ENCODE measurements around the gene GINS3.
"Not testable (repeated sequence)": the region's sequence is repeated elsewhere in the genome, so short reads cannot be mapped to it uniquely, and the experiment has no call there.

Gene GINS3

DNA sequence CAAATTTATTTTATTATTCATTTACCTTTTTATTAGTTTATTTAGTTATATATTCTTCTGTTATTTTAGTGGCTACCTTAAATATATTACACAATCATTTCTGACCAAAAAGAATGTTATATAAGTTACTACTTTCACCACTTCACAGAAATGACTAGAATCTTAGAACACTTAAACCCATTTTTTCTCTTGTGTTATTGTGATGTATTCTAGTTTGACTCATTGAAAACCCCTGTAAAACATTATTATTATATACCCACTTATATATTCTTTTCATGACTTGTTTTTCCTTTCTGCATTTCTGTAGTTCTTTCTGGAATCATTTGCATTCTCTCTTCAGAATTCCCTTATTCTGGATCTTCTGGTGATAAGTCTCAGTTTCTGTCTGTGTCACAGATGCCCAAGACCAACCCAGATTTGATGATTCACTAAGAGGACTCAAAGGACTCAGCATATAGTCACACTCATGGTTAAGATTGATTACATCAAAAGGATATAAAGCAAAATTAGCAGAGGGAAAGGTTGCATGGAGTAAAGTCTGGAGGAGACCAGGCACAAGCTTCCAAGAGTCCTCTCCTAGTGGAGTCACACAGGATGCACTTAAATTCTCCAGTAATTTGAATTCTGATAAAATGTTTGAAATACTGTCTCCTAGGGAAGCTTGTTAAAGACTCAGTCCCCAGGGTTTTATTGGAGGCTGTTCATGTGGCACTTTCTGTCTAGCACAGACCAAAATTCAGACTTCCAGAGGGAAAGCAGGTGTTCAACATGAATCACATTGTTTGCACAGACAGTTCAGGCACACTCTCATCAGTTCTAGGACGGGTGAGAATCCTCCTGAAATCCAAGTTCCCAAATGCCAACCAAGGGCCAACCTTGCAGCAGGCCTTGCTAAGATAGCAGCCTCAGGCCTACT is 7.7 kb downstream of the GINS3 start:
- no peaks in the 10 kb centered on the region for H3K9me3 ChIP-seq (ENCODE audit: insufficient read depth, low read length)
- no peak overlapping the region for H3K4me2 ChIP-seq (ENCODE audit: low read length)
- no peak for TF ChIP-seq EZH2phosphoT487 (IDR thresholded peaks at IDR 0.05; ENCODE audit: low read depth)
- TF ChIP-seq, protein P1, sequence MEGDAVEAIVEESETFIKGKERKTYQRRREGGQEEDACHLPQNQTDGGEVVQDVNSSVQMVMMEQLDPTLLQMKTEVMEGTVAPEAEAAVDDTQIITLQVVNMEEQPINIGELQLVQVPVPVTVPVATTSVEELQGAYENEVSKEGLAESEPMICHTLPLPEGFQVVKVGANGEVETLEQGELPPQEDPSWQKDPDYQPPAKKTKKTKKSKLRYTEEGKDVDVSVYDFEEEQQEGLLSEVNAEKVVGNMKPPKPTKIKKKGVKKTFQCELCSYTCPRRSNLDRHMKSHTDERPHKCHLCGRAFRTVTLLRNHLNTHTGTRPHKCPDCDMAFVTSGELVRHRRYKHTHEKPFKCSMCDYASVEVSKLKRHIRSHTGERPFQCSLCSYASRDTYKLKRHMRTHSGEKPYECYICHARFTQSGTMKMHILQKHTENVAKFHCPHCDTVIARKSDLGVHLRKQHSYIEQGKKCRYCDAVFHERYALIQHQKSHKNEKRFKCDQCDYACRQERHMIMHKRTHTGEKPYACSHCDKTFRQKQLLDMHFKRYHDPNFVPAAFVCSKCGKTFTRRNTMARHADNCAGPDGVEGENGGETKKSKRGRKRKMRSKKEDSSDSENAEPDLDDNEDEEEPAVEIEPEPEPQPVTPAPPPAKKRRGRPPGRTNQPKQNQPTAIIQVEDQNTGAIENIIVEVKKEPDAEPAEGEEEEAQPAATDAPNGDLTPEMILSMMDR (IDR thresholded peaks at IDR 0.05; ENCODE audit: low read depth, low read length) = no peak
- peaks cover 3% of the 10 kb centered on the region for H3K79me2 ChIP-seq (ENCODE audit: low read length)
- peaks cover 18% of the 10 kb centered on the region for H3K36me3 ChIP-seq (replicated peaks; ENCODE audit: low read depth, low read length)
- no peaks in the 10 kb centered on the region for H4K20me1 ChIP-seq (ENCODE audit: insufficient read depth, low read length)
- H3K9ac ChIP-seq (ENCODE audit: low read length) = no peak overlapping the region
- no peaks in the 10 kb centered on the region for H3K4me1 ChIP-seq (ENCODE audit: low read length)
- H3K27me3 ChIP-seq (ENCODE audit: low read depth, low read length) = no peaks in the 10 kb centered on the region
- H3K4me3 ChIP-seq (ENCODE audit: low read length) = no peak overlapping the region
- H3K27ac ChIP-seq (ENCODE audit: low read length) = no peak overlapping the region
- no peak overlapping the region for H2AFZ ChIP-seq (ENCODE audit: low read depth, low read length)

DNA sequence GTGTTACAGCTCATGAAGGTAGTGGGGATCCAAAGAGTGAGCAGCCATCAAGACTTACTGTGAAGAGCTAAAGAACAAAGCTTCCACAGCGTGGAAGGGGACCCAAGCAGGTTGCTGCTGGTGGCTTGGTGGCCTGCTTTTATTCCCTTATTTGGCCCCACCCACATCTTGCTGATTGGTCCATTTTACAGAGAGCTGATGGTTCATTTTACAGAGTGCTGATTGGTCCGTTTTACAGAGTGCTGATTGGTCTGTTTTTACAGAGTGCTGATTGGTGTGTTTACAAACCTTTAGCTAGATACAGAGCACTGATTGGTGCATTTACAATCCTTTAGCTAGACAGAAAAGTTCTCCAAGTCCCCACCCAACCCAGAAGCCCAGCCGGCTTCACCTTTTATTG is 9.0 kb downstream of the GINS3 start:
- H3K27ac ChIP-seq (ENCODE audit: low read length); H3K79me2 ChIP-seq (ENCODE audit: low read length); H4K20me1 ChIP-seq (ENCODE audit: insufficient read depth, low read length); H3K4me1 ChIP-seq (ENCODE audit: low read length); H2AFZ ChIP-seq (ENCODE audit: low read depth, low read length); H3K9ac ChIP-seq (ENCODE audit: low read length); H3K9me3 ChIP-seq (ENCODE audit: insufficient read depth, low read length); H3K27me3 ChIP-seq (ENCODE audit: low read depth, low read length); H3K4me3 ChIP-seq (ENCODE audit: low read length); H3K4me2 ChIP-seq (ENCODE audit: low read length): not testable (repeated sequence)
- peaks cover 18% of the 10 kb centered on the region for H3K36me3 ChIP-seq (replicated peaks; ENCODE audit: low read depth, low read length)

DNA sequence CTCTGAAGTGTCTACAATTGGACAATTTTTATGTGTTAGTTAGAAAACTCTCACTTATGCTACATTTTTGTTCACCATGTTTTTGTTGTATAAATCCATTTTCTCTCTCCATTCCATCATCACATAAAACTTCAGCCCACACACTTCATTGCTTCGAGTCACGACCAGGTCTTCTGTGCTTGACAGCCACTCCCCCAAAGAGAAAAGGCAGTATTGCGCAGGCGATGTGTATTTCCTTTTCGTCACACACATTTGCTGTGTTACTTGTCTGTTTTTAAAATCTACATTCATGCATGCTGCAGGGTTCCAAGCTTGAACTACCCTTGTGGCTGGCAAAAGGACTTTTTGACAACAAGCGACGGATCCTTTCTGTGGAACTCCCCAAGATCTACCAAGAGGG is 10.5 kb downstream of the GINS3 start:
- no peaks in the 10 kb centered on the region for H3K4me1 ChIP-seq (ENCODE audit: low read length)
- H3K4me3 ChIP-seq (ENCODE audit: low read length) = no peak overlapping the region
- H3K27ac ChIP-seq (ENCODE audit: low read length) = no peak overlapping the region
- no peaks in the 10 kb centered on the region for H3K27me3 ChIP-seq (ENCODE audit: low read depth, low read length)
- H3K9me3 ChIP-seq (ENCODE audit: insufficient read depth, low read length) = no peaks in the 10 kb centered on the region
- H3K4me2 ChIP-seq (ENCODE audit: low read length) = no peak overlapping the region
- peaks cover 18% of the 10 kb centered on the region for H3K36me3 ChIP-seq (replicated peaks; ENCODE audit: low read depth, low read length)
- no peaks in the 10 kb centered on the region for H4K20me1 ChIP-seq (ENCODE audit: insufficient read depth, low read length)
- H3K79me2 ChIP-seq (ENCODE audit: low read length) = peaks cover 3% of the 10 kb centered on the region
- H2AFZ ChIP-seq (ENCODE audit: low read depth, low read length) = no peak overlapping the region
- TF ChIP-seq, protein P1 (IDR thresholded peaks at IDR 0.05; ENCODE audit: low read depth, low read length) = no peak
- TF ChIP-seq EZH2phosphoT487 (IDR thresholded peaks at IDR 0.05; ENCODE audit: low read depth) = no peak
- no peak overlapping the region for H3K9ac ChIP-seq (ENCODE audit: low read length)

DNA sequence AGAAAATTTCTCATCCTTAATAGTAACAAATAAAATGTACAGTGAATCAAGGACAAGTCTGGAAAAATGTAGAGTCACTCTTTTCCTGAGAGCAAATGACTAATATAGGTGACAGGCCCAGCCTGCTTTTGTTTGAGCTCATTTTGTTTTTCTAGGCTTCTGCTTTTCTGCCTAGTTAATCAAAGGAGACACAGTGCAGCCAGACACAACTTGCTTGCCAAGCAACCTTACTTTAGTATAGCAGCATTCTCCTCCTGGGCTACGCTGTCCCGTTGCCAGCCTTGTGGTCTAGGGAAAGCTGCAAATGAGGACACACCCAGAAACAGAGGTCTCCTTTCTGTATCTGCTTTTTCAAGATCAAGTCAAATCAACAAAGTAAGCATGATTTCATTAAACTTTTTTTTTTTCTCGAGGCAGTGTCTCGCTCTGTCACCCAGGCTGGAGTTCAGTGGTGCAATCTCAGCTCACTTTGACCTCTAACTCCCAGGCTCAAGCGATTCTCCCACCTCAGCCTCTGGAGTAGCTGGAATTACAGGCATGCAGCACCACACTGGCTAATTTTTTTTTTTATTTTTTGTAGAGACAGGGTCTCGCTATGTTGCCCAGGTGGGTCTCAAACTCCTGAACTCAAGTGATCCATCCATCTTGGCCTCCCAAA is 17.2 kb downstream of the GINS3 start:
- no peak overlapping the region for H3K4me2 ChIP-seq (ENCODE audit: low read length)
- H3K9ac ChIP-seq (ENCODE audit: low read length) = no peak overlapping the region
- no peaks in the 10 kb centered on the region for H3K27me3 ChIP-seq (ENCODE audit: low read depth, low read length)
- no peak overlapping the region for H3K27ac ChIP-seq (ENCODE audit: low read length)
- no peak overlapping the region for H2AFZ ChIP-seq (ENCODE audit: low read depth, low read length)
- no peaks in the 10 kb centered on the region for H3K4me1 ChIP-seq (ENCODE audit: low read length)
- H3K9me3 ChIP-seq (ENCODE audit: insufficient read depth, low read length) = no peaks in the 10 kb centered on the region
- TF ChIP-seq, protein P1 (IDR thresholded peaks at IDR 0.05; ENCODE audit: low read depth, low read length) = no peak
- no peak for TF ChIP-seq EZH2phosphoT487 (IDR thresholded peaks at IDR 0.05; ENCODE audit: low read depth)
- no peak overlapping the region for H3K4me3 ChIP-seq (ENCODE audit: low read length)
- H3K36me3 ChIP-seq (replicated peaks; ENCODE audit: low read depth, low read length) = peaks cover 2% of the 10 kb centered on the region
- H4K20me1 ChIP-seq (ENCODE audit: insufficient read depth, low read length) = no peaks in the 10 kb centered on the region
- H3K79me2 ChIP-seq (ENCODE audit: low read length) = no peaks in the 10 kb centered on the region

Data from OCI-LY3 (cell line).